Activated CD8-positive, alpha-beta memory T cell treated with anti-CD3 and anti-CD28 coated beads, Interleukin-2, amount 50 U/mL, for 4 hours (primary cell): Measurements from ENCODE around the gene SERPINB6.
"Not testable (repeated sequence)": the region's sequence is repeated elsewhere in the genome, so short reads cannot be mapped to it uniquely, and the experiment has no call there.

Source experiments
- DNase-seq: peaks from one replicate; pipeline ENCODE4 v3.0.0-alpha.2; 2020

Gene SERPINB6

DNA sequence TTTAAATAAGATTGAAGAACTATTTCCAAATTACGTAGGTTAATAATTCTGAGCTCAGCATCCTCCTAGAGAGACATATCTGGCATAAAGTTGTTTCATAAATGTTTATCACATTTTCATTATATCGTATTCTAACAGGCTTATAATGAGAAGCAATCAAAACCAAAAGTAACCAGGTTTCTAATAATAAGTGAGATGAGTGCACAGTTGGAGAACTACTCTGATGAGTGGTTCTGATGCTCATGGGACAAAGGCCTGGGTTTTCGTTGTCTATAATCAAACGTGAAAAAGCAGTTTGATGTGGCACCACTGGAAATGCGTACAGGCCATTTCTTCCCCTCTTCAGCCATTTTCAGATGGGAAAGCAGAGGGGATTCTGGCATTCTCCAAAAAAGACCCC is 4.7 kb upstream of the SERPINB6 start:
- no peak for DNase-seq

DNA sequence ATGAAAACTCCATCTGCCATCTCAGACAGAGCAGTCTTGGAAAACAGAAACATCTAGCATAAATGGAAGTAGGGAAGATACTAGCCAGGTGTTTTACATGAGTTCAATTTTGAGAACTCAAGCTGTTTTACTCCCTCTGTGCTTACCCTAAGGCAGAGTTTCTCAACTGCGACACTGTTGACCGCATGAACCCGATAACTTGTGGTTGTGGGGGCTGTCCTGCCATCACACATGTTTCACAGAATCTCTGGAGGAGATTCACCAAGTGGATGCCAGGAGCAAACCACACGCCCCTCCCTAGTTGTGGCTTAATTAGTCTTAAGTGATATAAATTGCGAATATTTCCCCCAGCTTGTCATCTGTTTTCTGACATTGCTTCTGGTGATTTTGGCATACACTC is 2.3 kb upstream of the SERPINB6 start:
- no peak for DNase-seq

DNA sequence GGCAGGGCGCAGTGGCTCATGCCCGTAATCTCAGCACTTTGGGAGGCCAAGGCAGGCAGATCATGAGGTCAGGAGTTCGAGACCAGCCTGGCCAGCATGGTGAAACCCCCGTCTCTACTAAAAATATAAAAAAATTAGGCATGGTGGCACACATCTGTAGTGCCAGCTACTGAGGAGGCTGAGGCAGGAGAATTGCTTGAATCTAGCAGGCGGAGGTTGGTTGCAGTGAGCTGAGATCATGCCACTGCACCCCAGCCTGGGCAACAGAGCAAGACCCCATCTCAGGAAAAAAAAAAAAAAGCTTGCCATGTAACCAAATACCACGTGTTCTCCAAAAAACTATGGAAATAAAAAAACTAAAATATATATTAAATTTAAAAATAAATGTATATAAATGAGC is 1.8 kb upstream of the SERPINB6 start:
- DNase-seq = not testable (repeated sequence)

DNA sequence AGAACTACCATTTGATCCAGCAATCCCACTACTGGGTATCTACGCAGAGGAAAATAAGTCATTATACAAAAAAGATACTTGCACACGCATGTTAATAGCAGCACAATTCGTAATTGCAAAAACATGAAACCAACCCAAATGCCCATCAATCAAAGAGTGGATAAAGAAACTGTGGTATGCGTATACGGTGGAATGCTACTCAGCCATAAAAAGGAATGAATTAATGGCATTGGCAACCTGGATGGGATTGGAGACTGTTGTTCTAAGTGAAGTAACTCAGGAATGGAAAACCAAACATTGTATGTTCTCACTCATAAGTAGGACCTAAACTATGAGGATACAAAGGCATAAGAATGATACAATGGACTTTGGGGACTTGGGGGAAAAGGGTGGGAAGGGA is 1.3 kb upstream of the SERPINB6 start:
- DNase-seq = not testable (repeated sequence)

DNA sequence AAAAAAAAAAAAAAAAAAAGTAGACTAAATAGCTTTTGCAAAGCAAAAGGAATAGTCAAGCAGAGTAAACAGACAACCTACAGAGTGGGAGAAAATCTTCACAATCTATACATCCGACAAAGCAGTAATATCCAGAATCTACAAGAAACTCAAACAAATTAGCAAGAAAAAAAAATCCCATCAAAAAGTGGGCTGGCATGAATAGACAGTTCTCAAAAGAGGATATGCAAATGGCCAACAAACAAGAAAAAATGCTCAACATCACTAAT is 786 bp upstream of the SERPINB6 start:
- not testable (repeated sequence) for DNase-seq

DNA sequence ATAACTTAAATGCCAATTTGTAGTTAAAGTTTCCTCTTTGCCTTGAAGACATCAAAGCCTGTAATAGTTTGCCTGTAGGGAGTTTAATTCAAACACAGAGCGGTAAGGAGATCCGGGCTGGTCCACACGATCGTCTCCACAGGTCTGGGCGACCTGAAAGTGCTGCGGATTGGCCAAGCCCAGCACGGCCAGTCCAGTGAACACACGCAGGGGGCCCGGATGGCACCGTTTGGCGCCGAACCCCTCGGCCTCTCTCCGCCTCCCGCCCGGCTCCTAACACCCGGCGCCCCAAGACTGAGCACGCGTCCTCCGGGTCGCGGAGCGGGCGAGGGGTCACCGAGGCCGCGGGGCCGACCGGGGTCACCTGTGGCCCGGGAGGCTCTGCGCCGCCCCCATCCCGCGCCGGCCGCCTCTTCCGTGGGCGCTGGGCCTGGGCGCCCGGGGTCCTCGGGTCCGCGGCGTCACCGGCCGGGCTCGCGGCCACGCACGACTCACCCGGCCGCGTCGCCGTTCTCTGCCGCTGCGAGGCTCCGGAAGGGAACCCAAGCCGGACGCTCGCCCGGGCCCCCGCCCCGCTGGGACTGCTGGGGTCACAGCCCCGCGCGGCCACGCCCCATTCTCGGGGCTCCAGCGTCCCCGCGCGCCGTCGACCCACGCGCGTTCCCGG is 481 bp downstream of the SERPINB6 start:
- DNase-seq = peak; percentile 58

- DNase-seq = no peak
Measured at GRCh38 chr6:2970034-2970685, 1.2 kb downstream of the SERPINB6 start.

GRCh38 chr6:2969549-2969948 is 1.8 kb downstream of the SERPINB6 start:
- no peak for DNase-seq

GRCh38 chr6:2968600-2969135 is 2.7 kb downstream of the SERPINB6 start:
- DNase-seq = no peak

GRCh38 chr6:2967936-2968335 is 3.4 kb downstream of the SERPINB6 start:
- DNase-seq = no peak

DNA sequence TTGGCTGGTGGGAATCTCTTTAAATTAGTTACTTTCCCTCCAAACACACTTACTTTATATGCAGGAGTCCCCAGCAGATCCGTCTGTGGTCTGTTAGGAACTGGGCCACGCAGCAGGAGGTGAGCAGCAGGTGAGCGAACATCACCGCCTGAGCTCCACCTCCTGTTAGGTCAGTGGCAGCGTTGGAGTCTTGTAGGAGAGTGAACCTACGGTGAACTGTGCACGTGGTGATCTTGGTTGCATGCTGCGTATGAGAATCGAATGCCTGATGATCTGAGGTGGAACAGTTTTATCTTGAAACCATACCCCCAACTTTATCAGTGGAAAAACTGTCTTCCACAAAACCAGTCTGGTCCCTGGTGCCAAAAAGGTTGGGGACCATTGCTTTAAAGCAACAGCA is 5.0 kb downstream of the SERPINB6 start:
- DNase-seq = no peak

- no peak for DNase-seq
Measured at GRCh38 chr6:2964793-2965505, 6.4 kb downstream of the SERPINB6 start.

GRCh38 chr6:2963756-2964155 is 7.6 kb downstream of the SERPINB6 start:
- no peak for DNase-seq

DNA sequence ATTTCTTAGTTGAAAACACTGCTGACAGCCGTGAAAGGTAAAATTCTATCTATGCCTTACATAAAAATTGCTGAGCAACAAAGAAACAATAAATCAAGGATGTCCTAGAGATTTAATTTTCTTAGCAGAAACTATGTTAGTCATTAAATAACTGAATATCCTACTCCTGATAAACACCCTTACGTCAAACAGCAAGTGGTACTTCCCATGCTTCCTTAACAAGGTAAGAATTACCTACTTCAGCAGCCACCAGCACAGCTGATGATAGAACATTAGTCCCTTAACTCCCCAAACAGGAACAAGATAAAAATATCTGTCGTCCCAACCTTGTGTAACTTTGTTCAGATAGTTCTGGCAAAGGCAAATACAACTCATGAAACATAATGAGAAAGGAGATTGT is 8.7 kb downstream of the SERPINB6 start:
- DNase-seq = no peak

- no peak for DNase-seq
Measured at GRCh38 chr6:2962004-2962403, 9.4 kb downstream of the SERPINB6 start.

DNA sequence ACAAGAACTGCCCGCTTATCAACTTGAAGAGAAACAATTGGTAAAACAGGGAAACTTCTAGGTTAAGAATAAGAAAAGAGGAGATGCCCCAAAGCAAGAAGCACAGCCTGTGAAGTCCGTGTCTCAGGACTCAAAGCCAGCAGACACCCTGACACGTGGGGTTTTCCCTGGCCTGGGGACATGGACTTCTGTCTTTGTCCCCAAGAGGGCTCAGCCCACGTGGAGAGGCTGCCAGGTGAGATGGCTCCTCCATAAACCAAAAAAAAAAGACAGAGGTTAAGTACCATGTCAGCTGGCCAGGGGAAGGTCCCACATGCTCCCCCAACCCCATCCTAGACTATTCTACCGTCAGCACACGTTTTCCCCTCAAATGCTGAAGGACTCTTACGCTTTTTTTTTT is 9.9 kb downstream of the SERPINB6 start:
- DNase-seq = no peak

DNA sequence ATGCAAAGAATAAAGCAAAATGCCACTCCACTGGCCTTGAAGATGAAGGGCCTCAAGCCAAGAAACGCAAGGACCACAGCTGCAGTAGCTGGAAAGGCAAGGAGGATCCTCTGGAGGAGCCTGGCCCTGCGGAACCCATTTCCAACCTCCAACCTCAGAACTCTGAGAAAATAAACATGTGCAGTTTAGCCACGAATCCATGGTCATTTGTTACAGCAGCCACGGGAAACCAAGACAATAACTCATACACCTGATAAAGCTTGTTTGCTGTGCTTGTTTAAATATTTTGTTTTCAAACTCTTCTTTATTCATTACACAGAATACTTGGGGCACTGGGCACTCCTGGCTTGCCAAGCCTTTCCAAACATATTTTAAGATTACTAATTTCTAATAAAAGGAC is 10.4 kb downstream of the SERPINB6 start:
- no peak for DNase-seq

- no peak for DNase-seq
Measured at GRCh38 chr6:2959909-2960719, 11.3 kb downstream of the SERPINB6 start.

DNA sequence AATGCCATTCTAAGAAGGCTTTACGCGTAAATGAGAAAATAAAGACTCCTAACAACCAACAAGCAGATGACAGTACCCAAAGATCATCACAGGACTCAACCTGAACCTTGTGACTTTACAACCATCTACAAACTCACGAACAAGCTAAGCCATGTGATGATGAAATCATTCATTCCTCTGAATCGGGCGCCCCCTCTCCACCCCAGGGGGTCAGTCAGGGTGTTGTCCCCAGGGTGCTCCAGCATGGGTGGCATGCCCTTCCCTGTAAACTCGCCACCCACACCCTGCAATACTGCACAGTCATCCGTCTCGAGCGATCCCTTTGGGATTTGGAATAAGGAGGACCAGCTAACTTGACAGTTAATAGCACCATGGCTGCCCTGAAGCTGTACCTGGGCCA is 12.6 kb downstream of the SERPINB6 start:
- DNase-seq = no peak

DNA sequence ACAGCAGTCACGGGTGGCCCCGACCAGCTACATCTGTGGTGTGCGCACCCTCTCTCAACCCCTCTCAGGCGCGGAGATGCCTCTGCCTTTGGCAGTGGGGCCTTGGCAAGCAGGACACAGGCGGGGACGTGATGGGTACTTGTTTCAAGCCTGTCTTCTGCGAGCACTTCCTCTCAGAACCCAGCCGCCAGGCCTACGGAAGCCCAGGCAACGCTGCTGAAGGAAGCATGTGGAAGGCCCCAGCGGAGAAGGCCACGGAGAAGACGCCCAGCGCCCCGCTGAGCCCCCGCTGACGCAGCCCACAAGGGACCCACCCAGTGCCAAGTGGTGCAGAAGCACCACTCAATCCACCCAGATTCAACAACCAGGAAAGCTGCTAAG is 13.0 kb downstream of the SERPINB6 start:
- DNase-seq = no peak

DNA sequence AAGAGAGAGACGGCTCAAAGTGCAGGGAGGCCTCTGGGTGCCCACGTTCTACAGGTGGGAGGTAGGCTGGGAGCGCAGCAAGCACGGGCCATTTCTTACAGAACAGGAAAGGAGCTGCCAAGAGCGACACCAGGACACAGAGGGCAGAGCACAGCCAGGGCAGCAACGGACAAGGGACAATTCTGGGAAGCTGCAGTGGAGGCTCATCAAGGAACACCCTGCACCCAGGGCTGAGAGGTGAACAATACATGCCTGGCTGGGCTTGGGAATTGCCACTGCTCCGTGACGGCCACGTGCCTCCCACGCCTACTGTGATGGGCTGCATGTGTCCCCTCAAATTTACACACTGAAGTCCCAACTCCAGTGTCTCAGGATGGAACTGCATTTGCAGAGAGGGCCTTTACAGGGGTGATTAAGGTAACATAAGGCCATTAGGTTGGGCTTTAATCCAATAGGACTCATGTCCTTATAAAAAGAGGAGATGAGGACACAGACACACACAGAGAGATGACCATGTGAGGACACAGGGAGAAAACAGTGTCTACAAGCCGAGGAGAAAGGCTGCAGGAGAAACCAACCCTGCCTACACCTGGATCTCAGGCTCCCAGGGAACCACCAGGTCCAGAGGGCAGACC is 13.6 kb downstream of the SERPINB6 start:
- DNase-seq = no peak

- no peak for DNase-seq
Measured at GRCh38 chr6:2956930-2957685, 14.3 kb downstream of the SERPINB6 start.
